HepG2 (cell line): Measurements from ENCODE around the gene SLC15A3. TPM values are rescaled to one million over a fixed set of nuclear protein-coding genes. Genes with fewer than 3 reads are reported as not detected.

Experiments used
- AGO2 ChIP-seq: fragments of 200-400 bp; formaldehyde crosslinking; optimal IDR thresholded peaks from 2 replicates; pipeline ENCODE3; 2017; ENCODE audit warnings: mild to moderate bottlenecking, low read depth, low read length, moderate library complexity
- EEA1 ChIP-seq: sonication (generic); formaldehyde crosslinking; IDR thresholded peaks from 2 replicates; pipeline ENCODE4 v1.5.1; 2020; ENCODE audit warnings: mild to moderate bottlenecking, missing genetic modification reagents, borderline replicate concordance
- GRHL1 ChIP-seq: sonication (generic); formaldehyde crosslinking; conservative IDR thresholded peaks from 2 replicates; pipeline ENCODE4 v1.8.0; 2022; ENCODE audit warnings: missing genetic modification reagents
- KDM6A ChIP-seq: IDR thresholded peaks from 2 replicates; pipeline ENCODE4 v1.6.1; 2016; ENCODE audit warnings: low read depth
- KMT2A ChIP-seq: sonication (generic); formaldehyde crosslinking; IDR thresholded peaks from 2 replicates; pipeline ENCODE4 v1.4.0; 2020; ENCODE audit warnings: missing genetic modification reagents
- MYNN ChIP-seq: sonication (generic); formaldehyde crosslinking; IDR thresholded peaks from 2 replicates; pipeline ENCODE4 v1.4.0; 2020; ENCODE audit warnings: mild to moderate bottlenecking, low read depth, missing genetic modification reagents
- PAF1 ChIP-seq: IDR thresholded peaks from 2 replicates; pipeline ENCODE4 v1.6.1; 2016; ENCODE audit warnings: missing genetic modification reagents, missing compliant biosample characterization
- REXO4 ChIP-seq: sonication (generic); formaldehyde crosslinking; IDR thresholded peaks from 2 replicates; pipeline ENCODE4 v1.8.0; 2022; ENCODE audit warnings: missing genetic modification reagents, mild to moderate bottlenecking, borderline replicate concordance
- ZC3H13 ChIP-seq: sonication (generic); formaldehyde crosslinking; IDR thresholded peaks from 2 replicates; pipeline ENCODE4 v1.8.1; 2023; ENCODE audit warnings: mild to moderate bottlenecking, missing genetic modification reagents, moderate library complexity
- ZMYM3 ChIP-seq: sonication (generic); formaldehyde crosslinking; IDR thresholded peaks from 2 replicates; pipeline ENCODE4 v1.5.1; 2020; ENCODE audit warnings: mild to moderate bottlenecking, missing genetic modification reagents
- ZNF282 ChIP-seq: fragments of 450-650 bp; IDR thresholded peaks from 2 replicates; pipeline ENCODE4 v1.6.1; 2018; ENCODE audit not compliant: partially characterized antibody
- ZNF44 ChIP-seq: sonication (generic); formaldehyde crosslinking; IDR thresholded peaks from 2 replicates; pipeline ENCODE4 v1.5.1; 2020; ENCODE audit warnings: mild to moderate bottlenecking, missing genetic modification reagents
- ZNF547 ChIP-seq: sonication (generic); formaldehyde crosslinking; IDR thresholded peaks from 2 replicates; pipeline ENCODE4 v1.5.1; 2020; ENCODE audit warnings: mild to moderate bottlenecking, missing genetic modification reagents
- ZNF557 ChIP-seq: sonication (generic); formaldehyde crosslinking; IDR thresholded peaks from 2 replicates; pipeline ENCODE4 v1.4.0; 2020; ENCODE audit warnings: missing genetic modification reagents
- ZSCAN21 ChIP-seq: sonication (generic); formaldehyde crosslinking; IDR thresholded peaks from 2 replicates; pipeline ENCODE4 v1.8.0; 2022; ENCODE audit warnings: mild to moderate bottlenecking, missing genetic modification reagents, moderate library complexity, borderline replicate concordance
- polyA plus RNA-seq, 8 experiments: library from polyadenylated mRNA; depleted of rRNA in 3 of 8; stranded (reverse) in 7 of 8; unstranded in 1 of 8; fragments of >200 nt; fragmentation: Illumina TruSeq in 4 of 8; extraction: Trizol in 4 of 8; gene quantifications; 2 replicates each; pipeline versions ENCODE4 v1.2.1 to v1.2.3, GENCODE V29; 2011 to 2016; ENCODE audit warnings: low read depth in 4 of 8, missing spikeins in 1 of 8, mixed read lengths in 1 of 8; ENCODE audit not compliant: insufficient read depth in 1 of 8
- total RNA-seq, 5 experiments: library from RNA; depleted of rRNA; stranded (reverse); fragments of >200 nt; fragmentation: Illumina TruSeq; extraction: Trizol; gene quantifications; 2 replicates each; pipeline ENCODE4 v1.2.3, GENCODE V29; 2016; ENCODE audit warnings: low read depth in 1 of 5
- TF ChIP-seq, protein P1 (sequence below): sonication (generic); formaldehyde crosslinking; IDR thresholded peaks from 2 replicates; pipeline ENCODE4 v1.4.0; 2020; ENCODE audit warnings: missing genetic modification reagents
- TF ChIP-seq, protein P2 (sequence below): sonication (generic); formaldehyde crosslinking; IDR thresholded peaks from 2 replicates; pipeline ENCODE4 v1.8.0; 2022; ENCODE audit warnings: missing genetic modification reagents, mild to moderate bottlenecking, moderate library complexity, borderline replicate concordance
- TF ChIP-seq, protein P3 (sequence below): fragments of 450-650 bp; IDR thresholded peaks from 2 replicates; pipeline ENCODE4 v1.6.1; 2016

Gene SLC15A3
- total and polyA plus RNA-seq, 2 of the 13 experiments (the other 11 are each of a cell fraction or from before 2014, with no cell fraction given): 0.45 to 0.77 TPM

DNA sequence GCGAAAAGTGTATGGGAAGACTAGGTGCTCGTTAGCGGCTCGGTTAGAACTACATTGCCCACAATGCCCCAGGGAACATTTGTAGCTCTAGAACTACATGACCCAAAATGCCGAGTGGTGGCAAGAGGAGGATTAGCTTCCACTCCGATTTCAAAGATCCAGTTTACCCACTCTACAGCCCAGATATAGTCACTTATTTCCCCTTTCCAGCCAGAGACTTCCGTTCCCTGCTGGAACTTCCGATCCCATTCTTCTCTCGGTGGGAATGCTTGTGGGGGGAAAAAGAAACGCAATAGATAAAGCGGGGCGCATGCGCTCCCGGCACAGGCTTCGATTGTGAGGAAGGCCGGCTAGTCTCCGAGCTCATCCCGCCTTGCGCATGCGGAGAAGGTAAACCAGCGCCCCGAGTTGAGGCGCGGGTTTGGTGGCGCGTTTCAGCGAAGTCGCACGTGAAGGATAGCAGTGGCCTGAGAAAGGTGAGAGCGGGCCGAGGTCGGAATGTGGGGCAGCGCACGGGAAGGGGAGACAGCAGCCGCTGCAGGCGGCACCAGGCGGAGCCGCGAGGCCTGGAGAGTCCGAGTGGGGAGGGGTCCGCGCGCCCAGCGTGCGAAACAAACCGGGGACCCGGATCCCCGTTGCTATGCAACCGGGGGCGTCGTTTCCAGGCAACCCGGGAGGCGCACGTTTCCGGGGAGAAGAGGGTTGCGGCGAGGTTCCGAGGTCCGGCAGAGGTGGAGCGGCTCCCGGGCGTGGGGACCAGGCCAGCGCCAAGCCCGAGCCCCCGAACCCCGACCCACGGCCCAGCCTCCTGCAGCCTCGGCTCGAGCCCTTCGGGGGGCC, 38.0 kb downstream of the SLC15A3 start, which contains the start of gene TMEM109 (continued):
- TF ChIP-seq, protein P1, sequence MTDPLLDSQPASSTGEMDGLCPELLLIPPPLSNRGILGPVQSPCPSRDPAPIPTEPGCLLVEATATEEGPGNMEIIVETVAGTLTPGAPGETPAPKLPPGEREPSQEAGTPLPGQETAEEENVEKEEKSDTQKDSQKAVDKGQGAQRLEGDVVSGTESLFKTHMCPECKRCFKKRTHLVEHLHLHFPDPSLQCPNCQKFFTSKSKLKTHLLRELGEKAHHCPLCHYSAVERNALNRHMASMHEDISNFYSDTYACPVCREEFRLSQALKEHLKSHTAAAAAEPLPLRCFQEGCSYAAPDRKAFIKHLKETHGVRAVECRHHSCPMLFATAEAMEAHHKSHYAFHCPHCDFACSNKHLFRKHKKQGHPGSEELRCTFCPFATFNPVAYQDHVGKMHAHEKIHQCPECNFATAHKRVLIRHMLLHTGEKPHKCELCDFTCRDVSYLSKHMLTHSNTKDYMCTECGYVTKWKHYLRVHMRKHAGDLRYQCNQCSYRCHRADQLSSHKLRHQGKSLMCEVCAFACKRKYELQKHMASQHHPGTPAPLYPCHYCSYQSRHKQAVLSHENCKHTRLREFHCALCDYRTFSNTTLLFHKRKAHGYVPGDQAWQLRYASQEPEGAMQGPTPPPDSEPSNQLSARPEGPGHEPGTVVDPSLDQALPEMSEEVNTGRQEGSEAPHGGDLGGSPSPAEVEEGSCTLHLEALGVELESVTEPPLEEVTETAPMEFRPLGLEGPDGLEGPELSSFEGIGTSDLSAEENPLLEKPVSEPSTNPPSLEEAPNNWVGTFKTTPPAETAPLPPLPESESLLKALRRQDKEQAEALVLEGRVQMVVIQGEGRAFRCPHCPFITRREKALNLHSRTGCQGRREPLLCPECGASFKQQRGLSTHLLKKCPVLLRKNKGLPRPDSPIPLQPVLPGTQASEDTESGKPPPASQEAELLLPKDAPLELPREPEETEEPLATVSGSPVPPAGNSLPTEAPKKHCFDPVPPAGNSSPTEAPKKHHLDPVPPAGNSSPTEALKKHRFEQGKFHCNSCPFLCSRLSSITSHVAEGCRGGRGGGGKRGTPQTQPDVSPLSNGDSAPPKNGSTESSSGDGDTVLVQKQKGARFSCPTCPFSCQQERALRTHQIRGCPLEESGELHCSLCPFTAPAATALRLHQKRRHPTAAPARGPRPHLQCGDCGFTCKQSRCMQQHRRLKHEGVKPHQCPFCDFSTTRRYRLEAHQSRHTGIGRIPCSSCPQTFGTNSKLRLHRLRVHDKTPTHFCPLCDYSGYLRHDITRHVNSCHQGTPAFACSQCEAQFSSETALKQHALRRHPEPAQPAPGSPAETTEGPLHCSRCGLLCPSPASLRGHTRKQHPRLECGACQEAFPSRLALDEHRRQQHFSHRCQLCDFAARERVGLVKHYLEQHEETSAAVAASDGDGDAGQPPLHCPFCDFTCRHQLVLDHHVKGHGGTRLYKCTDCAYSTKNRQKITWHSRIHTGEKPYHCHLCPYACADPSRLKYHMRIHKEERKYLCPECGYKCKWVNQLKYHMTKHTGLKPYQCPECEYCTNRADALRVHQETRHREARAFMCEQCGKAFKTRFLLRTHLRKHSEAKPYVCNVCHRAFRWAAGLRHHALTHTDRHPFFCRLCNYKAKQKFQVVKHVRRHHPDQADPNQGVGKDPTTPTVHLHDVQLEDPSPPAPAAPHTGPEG (CRISPR knock-in tag): peak; percentile 60; the same call in 1 of the 2 replicates
- no peak; the same call in 1 of the 2 replicates for TF ChIP-seq ZC3H13 (CRISPR knock-in tag)
- no peak for TF ChIP-seq PAF1 (CRISPR knock-in tag)
- TF ChIP-seq KMT2A (CRISPR knock-in tag): no peak
- no peak for TF ChIP-seq MYNN (CRISPR knock-in tag)
- TF ChIP-seq REXO4 (CRISPR knock-in tag): no peak
- no peak for TF ChIP-seq GRHL1 (CRISPR knock-in tag)
- no peak for TF ChIP-seq EEA1
- TF ChIP-seq, protein P2, sequence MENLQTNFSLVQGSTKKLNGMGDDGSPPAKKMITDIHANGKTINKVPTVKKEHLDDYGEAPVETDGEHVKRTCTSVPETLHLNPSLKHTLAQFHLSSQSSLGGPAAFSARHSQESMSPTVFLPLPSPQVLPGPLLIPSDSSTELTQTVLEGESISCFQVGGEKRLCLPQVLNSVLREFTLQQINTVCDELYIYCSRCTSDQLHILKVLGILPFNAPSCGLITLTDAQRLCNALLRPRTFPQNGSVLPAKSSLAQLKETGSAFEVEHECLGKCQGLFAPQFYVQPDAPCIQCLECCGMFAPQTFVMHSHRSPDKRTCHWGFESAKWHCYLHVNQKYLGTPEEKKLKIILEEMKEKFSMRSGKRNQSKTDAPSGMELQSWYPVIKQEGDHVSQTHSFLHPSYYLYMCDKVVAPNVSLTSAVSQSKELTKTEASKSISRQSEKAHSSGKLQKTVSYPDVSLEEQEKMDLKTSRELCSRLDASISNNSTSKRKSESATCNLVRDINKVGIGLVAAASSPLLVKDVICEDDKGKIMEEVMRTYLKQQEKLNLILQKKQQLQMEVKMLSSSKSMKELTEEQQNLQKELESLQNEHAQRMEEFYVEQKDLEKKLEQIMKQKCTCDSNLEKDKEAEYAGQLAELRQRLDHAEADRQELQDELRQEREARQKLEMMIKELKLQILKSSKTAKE: no peak
- no peak for TF ChIP-seq KDM6A (CRISPR knock-in tag)
- TF ChIP-seq ZNF282: no peak
- no peak for TF ChIP-seq ZSCAN21 (CRISPR knock-in tag)
- 0 out of 2 replicates have a peak, but pooled peaks have one; percentile 24 for TF ChIP-seq ZMYM3
- peak; percentile 77 for TF ChIP-seq ZNF547 (CRISPR knock-in tag)
- TF ChIP-seq AGO2: no peak
- no peak for TF ChIP-seq ZNF44 (CRISPR knock-in tag)
- TF ChIP-seq ZNF557 (CRISPR knock-in tag): peak; percentile 83; the same call in 1 of the 2 replicates
- TF ChIP-seq, protein P3, sequence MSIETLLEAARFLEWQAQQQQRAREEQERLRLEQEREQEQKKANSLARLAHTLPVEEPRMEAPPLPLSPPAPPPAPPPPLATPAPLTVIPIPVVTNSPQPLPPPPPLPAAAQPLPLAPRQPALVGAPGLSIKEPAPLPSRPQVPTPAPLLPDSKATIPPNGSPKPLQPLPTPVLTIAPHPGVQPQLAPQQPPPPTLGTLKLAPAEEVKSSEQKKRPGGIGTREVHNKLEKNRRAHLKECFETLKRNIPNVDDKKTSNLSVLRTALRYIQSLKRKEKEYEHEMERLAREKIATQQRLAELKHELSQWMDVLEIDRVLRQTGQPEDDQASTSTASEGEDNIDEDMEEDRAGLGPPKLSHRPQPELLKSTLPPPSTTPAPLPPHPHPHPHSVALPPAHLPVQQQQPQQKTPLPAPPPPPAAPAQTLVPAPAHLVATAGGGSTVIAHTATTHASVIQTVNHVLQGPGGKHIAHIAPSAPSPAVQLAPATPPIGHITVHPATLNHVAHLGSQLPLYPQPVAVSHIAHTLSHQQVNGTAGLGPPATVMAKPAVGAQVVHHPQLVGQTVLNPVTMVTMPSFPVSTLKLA: no peak
